ENCODE data around the gene TBCEL. TPM values are rescaled to one million over a fixed set of nuclear protein-coding genes. Genes with fewer than 3 reads are reported as not detected.
"Not testable (repeated sequence)": the region's sequence is repeated elsewhere in the genome, so short reads cannot be mapped to it uniquely, and the experiment has no call there.

Gene TBCEL
- total RNA-seq, 1 donor from 2014 or later, result 23.3 TPM

DNA sequence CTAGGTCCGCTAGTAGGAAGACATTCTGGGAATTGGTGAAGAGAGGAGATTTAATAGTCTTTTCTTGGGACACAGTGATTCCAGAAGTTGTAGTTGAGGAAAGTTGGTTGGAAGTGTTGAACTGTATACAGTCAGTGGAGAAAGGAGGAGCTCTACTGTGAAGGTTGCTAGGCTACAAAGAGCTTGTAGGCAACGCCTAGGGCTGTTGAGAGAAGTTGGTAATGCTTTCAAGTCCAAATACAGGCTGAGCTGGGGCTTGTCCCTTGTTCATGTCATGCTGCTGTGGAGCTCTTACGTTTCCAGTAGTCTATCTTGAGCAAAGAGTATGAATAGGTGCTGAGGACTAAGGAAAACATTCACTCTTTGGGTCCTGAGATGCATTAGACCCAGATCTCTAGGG, 1.1 kb downstream of the TBCEL start:
- DNase-seq (ENCODE audit: extremely low read depth, low read depth, low spot score), result no peak

DNA sequence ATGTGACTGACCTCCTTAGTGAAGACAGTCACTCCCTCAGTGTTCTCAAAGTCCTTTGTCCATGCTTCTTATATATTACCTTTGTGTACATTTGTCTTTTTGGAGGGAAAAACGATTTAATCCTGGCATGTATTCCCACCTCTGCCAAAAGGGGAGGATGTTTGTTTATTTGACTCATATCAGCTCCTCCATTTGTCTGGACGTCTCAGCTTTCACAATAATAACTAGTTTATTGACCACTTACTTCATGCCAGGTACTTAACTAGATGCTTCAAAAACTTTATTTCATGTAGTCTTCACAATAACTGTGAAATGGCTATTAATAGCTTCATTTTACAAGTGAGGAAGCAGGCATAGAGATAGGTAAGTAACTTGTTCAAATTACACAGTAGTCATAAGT, 5.3 kb downstream of the TBCEL start:
- DNase-seq (ENCODE audit: extremely low read depth, low read depth, low spot score), result no peak

DNA sequence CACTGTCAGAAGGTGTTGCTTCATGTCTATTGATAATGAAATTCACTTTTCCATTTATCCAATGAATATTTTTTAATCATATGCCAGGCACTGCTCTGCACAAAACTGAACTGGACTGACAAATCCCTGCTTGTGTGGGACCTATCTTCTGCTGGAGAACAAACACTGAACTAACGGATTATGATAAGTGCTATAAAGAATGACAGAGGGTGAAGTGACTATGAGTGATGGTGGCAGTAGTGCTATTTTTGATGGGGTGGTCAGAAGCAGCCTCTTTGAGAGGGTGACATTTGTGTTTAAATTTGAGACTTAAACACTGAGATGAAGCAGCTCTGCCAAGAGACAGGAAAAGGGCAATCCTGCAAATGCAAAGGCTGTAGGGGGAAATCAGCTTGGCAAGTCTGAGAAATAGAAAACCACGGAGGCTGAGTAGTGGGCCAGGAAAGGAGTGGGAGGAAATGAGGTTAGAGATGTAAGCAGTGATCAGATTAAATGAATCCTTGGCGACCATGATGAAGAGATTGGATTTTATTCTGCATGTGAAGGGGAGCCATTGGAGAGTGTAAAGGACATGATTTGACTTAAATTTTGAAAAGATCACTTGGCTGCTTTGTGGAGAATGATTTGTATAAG, 6.0 kb downstream of the TBCEL start:
- DNase-seq (ENCODE audit: extremely low read depth, low read depth, low spot score), result no peak

DNA sequence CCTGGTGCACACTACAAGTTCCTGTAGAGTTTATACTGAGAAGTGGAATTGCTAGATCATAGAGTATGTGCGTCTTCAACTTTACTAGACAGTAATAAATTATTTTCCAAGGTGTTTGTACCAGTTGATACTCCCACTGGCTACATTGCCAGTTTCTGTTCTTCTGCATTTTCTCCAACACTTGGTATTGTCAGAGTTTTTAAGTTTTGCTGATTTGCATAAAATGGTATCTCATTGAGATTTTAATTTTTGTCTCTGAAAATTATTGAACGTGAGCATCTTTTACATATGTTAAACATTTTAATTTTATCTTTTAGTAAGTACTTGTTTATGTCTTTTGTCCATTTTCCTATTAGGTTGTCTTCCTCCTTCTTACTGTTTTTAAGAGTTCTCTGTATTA, 7.3 kb downstream of the TBCEL start:
- DNase-seq (ENCODE audit: extremely low read depth, low read depth, low spot score), result no peak

DNA sequence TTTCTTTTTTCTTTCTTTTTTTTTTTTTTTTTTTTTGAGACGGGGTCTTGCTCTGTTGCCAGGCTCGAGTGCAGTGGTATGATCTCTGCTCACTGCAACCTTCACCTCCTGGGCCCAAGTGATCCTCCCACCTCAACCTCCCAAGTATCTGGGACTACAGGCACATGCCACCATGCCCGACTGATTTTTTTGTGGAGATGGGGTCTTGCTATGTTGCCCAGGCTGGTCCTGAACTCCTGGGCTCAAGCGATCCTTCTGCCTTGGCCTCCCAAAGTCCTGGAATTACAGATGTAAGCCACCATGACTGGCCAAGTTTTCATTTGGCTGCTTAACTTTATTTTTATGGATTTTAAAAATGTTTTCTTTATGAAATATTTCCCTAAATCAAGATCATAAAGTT, 7.7 kb downstream of the TBCEL start:
- not testable (repeated sequence) for DNase-seq (ENCODE audit: extremely low read depth, low read depth, low spot score)

DNA sequence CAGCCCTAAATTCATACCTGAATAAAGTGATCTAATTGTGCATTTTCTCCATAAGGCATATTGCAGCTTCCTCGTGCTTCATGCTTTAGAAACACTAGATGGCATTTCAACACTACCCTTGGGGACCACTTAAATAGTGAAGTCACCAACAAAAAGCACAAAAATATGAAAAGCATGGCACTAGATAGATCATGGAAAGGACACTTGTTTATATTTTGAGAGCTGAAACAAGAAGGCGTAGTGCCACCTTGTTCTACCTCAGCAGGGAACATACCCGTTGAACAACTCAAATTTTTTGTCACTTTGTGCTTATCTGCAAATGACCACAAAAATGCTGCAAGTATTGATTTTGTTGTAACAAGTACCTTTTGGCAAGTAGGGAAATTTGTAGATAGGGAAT, 8.6 kb downstream of the TBCEL start:
- DNase-seq (ENCODE audit: extremely low read depth, low read depth, low spot score), result no peak

DNA sequence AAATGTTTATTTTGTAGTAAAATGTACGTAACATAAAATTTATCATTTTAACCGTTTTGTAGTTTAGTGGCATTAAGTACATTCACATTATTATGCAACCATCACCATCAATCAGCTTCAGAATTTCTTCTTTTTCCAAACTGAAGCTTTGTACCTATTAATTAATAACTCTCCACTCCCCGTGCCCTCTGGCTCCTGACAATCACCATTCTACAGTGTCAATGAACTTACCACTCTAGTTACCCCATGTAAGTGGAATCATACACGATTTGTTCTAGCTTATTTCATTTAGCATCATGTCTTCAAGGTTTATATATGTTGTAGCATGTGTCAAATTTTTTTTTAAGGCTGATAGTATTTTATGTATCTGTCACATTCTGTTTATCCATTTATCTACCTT, 9.7 kb downstream of the TBCEL start:
- DNase-seq (ENCODE audit: extremely low read depth, low read depth, low spot score), result no peak

DNA sequence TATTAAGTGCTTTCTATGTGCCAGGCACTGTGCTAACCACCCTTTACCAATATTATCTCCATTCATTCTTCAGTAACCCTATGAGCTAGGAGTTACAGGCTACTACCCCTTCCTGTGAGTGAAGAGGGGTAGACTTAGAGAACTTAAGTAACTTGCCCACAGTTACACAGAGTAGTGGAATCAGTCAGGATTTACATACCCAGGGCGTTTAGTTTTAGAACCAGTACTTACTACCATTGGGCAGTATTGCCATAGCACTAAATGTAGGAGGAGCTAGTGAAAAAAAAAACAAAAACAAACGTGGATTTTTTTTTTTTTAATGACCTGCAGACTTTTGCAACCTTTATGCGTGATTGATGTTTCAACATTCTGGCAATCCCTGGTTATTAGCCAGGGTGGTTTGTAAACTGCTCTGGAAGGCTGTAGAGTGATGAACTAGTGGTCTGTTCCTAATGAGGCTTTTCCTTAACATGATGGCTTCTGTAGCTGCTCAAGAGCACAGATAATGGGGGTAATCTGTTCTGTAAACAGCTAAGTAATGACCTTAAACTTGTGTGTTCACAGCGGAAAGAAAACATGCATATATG, 11.4 kb downstream of the TBCEL start:
- DNase-seq (ENCODE audit: extremely low read depth, low read depth, low spot score), result no peak

DNA sequence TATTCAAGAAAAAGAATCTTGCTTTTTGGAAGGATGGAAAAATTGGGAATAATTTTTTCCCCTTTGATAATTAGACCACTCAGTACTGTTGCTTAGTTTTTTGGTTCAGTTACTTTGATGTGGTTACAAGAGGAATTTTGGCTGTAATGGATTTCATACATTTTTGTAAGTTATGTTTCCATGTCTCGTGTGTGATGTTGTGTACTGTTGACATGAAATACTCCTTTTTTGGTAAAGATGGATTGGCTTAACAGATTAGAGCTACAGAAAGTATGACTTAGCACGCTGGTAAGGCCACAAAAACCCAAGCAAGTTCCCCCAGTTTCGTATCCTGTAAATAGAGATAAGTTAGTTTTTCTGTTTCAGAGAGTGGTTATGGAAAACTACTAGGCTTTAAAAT, 11.9 kb downstream of the TBCEL start:
- DNase-seq (ENCODE audit: extremely low read depth, low read depth, low spot score), result no peak

DNA sequence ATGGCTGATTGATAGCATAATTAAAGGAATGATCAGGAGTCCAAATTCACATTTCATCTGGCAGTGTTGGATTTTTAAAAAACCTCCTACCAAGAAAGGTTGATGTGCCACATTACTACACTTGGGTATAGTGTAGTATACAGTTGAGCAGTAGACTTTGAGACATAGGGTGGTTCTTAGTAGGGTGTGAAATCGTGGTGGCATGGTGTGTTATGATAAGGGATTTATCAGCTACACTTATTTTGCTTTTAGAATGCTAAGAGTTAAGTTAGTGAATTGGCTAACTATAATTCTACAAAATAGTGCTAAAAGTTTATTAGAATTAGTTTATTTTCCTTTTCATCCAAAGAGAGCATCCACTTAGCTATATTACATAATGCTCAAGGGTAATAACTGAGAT, 13.1 kb downstream of the TBCEL start:
- no peak for DNase-seq (ENCODE audit: extremely low read depth, low read depth, low spot score)

DNA sequence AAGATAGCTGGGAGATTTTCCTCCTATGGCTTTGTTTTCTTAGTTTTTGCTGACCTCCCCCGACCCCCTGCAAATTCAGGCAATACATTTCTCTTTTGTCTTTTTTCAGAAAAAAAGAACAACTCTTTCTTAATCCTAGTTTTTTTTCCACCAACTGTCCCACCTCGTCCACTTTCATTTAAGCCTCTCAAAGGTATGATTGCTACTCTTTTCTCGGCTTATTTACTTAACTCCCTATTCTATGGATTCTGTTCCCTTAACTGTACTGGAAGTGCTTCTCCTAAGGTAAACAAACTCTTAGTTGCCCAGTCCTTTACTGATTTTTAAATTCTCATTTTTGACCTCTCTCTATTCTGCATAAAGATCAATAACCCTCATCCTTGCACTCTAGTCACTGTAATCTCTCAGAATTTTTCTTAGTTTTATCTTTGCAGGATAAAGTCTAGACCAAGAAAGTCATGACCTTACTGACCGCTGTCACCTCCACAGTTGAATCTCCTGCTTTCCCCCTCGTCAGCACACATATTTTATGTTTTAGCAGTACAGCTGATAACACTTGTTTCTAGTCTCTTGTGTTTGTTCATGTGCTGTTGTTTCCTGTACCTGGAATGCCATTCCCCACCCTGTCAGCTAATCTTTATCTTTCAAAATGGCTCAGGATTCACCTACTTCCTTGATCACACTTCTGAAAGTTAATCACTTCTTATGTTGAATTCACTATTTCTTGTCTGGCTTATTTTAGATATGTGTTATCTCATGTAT, 14.9 kb downstream of the TBCEL start:
- DNase-seq (ENCODE audit: extremely low read depth, low read depth, low spot score), result no peak

DNA sequence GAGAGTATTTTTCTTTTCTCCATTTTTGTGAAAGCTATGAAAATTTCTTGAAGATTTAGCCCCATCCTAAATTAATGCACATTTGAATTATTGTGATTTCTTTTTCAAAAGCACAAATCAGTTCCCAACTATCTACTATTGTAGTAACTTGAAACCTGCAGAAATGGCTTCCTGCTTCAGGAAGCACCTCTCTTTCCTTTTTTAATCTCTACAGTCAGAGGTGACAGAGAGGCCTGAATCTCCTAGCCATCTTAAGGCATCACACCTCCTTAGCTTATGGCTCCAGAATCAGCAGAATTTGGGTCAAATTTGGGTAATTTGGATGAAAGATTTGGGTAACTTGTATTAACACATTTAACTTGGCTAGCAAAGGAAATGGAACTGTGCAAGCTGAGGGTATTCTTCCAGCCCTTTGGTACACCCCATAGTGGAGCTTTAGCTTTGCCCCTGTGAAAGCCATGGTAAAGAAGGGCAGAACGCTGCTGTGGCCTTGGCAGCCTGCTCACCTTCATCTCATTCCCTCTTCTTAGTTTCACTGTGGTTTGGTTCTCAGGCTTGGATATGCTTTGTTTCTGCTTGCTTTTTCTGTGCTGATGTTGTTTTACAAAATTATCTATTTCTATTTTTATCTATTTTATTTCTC, 16.2 kb downstream of the TBCEL start:
- DNase-seq (ENCODE audit: extremely low read depth, low read depth, low spot score), result no peak

DNA sequence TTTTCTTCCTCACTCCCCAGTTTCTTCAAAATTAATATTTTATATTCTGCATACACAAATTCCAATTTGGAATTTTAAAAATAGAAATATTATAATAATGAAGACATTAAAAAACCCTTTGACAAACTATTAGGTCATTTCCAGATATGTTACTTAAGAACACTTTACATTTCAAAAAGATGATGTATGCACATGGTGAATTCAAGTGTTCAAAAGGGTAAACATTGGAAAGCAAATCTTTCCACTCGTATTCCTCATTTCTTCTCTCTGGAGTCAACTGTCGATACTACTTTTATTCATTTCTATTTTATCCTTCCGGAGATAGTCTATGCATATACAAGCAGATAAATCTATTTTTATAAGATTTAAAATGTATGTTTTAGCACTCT, 16.7 kb downstream of the TBCEL start:
- no peak for DNase-seq (ENCODE audit: extremely low read depth, low read depth, low spot score)

DNA sequence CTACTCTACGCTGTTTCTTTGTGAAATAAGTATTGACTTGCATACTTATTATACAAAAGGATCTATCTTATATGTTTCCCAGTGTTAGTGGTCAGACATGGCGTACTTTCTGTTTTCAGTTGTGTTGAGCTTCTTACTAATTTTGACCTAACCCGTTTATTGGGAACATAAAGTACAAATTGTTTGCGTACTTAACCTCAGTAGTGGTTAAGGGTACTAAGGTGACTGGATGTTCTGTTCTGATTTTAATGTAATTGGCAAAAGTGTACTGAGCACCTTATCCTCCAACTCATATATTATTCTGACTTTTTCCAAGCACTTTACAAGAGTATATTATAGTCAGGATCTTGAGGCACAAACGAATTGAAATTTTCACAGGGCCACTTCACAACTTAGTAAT, 17.2 kb downstream of the TBCEL start:
- no peak for DNase-seq (ENCODE audit: extremely low read depth, low read depth, low spot score)

DNA sequence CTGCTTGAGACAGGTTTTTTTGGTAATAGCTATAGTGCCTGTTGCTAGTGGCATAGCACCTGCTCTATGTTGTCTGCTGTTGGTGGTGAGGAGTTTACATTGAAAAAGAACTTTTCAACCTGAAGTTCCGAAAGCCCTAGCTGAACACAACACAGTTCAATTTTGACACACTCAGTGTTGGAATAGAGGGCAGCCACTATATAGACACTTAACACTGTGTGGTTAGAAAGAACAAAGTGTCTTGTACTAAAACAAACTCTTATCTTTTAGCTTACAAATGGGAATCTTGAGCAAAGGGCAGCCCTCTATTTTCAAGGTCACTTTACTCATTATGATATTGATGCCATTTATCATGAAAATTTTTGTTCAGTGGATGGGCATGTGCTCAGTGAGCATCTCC, 18.4 kb downstream of the TBCEL start:
- DNase-seq (ENCODE audit: extremely low read depth, low read depth, low spot score), result no peak

DNA sequence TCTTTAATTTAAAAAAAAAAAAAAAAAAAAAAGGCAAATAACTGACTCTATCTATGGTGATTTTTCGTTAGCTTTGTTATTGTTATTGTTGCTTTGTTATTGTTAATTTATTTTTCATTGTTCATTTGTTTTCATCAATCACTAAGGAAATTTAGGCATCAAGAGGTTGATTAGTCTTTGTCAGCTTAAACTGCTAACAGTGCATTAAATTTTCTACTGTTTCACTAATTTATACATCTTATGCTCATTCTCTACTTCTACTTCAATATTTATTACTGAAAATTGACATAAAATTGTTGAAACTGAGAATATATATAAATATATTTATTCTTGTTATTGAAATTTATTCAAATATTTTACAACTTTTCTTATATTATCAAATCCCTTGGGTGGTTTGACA, 24.0 kb downstream of the TBCEL start:
- no peak for DNase-seq (ENCODE audit: extremely low read depth, low read depth, low spot score)

DNA sequence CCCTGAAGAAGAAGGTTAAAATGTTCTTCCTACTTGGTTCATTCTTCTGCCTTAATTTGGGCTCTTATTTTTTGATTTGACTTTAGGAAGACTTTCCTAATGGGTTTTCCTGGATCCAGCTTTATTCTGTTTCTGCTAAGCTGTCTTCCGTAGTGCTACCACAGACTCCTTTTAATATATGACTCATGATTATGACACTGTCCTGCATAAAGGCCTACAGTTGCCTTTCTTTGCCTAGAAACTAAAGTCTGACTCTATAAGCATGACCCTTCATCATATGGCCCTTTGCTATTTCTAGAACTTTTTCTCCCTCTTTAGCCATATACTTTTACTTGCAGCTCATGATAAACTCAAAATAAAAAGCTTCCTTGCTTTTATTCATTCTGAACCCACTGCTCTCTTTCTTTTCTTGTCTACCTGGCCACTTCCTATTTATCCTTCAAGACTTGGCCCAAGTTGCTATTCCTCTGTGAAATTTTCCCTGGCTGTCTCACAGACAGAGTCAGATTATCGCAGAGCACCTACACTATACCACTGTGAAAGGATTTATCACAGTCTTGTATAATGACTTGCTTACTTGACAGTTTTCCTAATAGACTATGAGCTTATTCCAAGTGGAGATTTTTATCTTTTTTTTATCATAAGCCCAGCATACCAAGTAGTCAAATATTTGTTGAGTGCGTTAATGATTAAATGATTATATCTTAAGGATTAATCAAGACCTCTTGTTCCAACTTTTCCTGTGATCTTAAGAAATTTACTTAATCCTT, 24.7 kb downstream of the TBCEL start:
- no peak for DNase-seq (ENCODE audit: extremely low read depth, low read depth, low spot score)

DNA sequence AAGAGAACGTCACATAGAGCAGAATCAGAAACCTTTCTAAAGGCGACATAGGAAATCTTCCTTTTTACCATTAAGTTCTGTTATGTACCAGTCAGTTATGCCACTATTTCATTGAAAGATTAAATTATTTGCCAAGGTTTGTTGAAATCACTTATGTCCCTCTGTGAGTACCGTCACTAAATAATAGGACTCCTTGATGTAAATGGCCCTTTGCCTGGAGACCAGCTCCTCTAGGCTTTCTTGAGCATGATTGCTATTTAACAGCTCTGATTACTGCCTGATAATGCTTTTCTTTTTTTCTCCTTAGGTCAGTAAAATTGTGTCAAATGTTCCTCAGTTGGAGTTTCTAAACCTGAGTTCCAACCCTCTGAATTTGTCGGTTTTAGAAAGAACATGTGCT, 29.3 kb downstream of the TBCEL start:
- no peak for DNase-seq (ENCODE audit: extremely low read depth, low read depth, low spot score)

DNA sequence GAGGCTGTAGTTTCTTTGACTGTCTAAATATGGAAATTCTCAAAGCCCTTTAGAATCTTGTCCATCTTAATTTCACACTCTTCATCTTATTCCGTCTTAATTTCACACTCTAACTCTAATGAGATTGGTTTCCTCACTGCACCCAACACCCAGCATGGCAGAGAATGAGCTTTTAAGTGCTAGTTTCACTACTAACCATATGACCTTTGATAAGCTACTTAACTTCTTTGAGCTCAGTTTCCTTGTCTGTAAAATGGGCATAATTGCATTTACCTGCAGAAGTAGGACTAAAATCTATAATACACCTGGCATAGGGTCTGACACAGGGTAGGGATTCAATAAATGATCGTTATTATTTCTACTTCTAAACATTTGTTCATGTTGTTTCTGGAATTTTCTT, 30.4 kb downstream of the TBCEL start:
- DNase-seq (ENCODE audit: extremely low read depth, low read depth, low spot score), result no peak

DNA sequence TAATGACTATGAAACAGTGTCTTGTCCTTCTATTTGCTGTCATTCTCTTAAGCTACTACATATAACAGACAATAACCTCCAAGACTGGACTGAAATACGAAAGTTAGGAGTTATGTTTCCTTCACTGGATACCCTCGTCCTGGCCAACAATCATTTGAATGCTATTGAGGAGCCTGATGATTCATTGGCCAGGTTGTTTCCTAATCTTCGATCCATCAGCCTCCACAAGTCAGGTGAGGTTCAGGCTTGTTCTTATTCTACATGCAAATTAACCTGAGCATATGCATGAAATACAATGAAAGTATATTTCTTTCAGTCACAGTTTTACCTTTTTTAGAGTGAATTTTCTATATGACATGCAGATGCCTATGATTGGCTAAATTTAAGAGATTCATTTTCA, 31.2 kb downstream of the TBCEL start:
- no peak for DNase-seq (ENCODE audit: extremely low read depth, low read depth, low spot score)

DNA sequence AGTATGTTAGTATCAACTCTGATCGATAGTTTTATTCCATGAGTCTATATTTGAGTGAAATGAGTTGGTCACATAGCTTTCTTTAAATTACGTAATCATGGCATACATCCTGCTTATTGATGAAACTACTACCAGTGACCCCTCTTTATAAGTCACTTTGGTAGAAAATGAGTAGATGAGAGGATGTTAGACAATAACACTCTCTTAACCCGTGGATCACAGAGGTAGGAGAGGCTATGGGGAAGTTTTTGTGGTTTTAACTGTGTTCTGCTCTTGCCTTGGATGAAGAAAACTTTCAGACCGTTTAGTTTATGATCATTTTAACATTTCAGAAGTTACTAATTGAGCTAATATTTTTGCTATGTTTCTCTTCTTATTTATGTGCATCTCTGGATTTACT, 34.0 kb downstream of the TBCEL start:
- DNase-seq (ENCODE audit: extremely low read depth, low read depth, low spot score), result no peak
